Colon (tissue), 2 donors: ENCODE results near the gene SDC3.

Experiments
- FAIRE-seq: peaks from 2 replicates; lab custom pipeline; 2012; peaks lifted over from hg19 to GRCh38; lab: Jason Lieb, UNC
- donor health status: control.
- donor health status: control.

The SDC3 gene

DNA sequence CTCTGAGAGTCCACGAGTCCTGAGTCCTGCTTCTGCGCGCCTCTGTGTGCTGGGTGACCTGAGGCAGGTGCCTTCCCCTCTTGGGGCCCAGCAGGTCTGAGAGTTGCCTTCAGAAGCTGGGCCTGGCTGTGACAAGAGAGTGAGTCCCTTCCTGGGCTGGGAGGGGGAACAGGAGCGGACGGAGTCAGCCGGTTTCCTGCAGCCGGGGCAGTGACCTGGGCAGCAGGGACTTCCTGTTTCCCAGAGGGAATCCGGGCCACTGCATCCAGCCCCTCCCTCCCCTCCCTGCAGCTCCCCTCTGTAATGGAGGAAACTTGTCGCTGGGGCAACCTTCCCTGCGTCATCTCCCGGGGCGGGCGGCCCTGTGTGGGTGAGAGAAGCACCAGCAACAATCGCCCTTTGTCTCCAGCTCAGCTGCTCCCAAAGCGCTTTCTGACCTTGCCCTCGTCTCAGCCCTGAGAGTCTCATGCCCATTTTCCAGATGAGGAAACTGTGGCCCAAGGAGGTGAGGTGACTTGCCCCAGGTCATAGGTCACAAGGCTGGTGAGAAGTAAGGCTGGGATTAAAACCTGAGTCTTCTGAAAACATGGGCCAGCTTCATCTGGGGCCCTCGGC, 61.1 kb downstream of the SDC3 start:
- no peak for FAIRE-seq

DNA sequence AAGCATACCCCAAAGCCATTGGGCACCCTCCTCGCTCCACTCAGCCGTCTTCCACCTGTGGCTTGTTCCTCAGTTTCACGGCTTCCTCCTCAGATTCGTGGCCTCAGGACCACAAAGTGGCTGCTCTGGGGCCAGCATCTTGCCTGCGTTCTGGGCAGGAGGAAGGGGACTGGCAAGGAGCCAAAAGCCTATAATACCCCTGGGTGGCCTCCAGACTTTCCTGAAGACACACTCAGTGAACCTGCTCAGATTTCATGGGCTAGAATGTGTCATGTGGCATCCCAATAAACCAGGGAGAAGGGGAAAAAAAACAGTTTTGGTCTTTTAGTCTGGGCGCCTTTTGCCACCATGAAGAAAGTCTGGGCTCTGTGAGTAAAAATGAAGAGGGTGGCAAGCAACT, 62.0 kb downstream of the SDC3 start:
- no peak for FAIRE-seq

- no peak for FAIRE-seq
Measured at GRCh38 chr1:30845904-30846290, 62.7 kb downstream of the SDC3 start.

- FAIRE-seq = no peak
Measured at GRCh38 chr1:30845237-30845903, 63.2 kb downstream of the SDC3 start.

DNA sequence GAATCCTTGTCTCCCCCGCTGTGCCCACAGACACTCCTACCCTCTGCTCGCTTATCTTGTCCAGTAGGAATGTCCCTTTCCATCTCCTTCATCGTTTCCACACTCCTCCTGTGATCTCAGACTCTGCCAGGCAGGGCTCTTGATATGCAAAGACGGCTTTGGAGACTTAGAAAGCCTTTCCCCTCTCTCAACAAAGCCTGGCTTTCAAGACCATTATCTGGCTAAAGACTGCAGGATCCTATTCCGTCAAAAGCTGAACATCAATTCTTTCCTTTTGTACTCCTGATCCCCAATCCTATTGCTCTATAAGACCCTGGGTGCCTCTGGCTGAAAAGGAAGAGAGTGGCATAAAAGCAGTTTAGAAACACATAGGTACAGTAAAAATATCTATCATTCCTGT, 63.9 kb downstream of the SDC3 start:
- no peak for FAIRE-seq

- FAIRE-seq = no peak
Measured at GRCh38 chr1:30842697-30843354, 65.7 kb downstream of the SDC3 start.

DNA sequence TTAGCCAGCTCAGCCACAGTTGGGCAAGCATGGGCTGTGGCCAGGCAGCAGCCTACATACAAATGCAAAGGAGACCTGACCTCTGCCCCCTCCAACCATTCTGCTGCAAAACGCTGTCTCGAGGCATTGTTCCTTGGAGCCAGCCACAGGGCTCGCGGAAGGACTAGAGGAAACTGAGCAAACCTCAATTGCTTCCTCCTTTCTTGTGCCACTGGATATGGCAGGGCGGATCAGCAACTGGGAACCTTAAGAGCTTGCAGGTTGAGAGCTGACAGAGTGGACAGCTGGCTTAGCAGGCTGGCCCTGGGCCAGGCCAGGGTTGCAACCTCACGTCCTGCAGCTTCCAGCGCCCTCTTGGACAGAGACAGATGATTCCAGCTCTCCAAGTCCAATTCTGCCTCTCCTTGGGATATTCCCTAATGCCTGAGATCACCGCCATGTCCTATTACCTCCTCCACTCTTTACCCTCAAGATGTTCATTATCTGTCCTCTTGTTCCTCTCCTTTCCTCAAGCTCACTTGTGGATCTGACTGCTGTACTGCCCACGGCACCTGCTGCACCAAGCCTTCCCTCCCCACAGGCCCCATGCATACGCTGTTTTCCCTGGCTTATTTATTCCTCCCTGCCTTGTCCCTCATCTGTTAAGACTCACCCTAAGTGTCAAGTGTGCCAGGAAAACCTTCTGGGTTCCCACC, 67.5 kb downstream of the SDC3 start:
- FAIRE-seq = no peak

GRCh38 chr1:30839827-30840359, 68.7 kb downstream of the SDC3 start:
- no peak for FAIRE-seq

GRCh38 chr1:30838996-30839395, 69.6 kb downstream of the SDC3 start:
- no peak for FAIRE-seq

DNA sequence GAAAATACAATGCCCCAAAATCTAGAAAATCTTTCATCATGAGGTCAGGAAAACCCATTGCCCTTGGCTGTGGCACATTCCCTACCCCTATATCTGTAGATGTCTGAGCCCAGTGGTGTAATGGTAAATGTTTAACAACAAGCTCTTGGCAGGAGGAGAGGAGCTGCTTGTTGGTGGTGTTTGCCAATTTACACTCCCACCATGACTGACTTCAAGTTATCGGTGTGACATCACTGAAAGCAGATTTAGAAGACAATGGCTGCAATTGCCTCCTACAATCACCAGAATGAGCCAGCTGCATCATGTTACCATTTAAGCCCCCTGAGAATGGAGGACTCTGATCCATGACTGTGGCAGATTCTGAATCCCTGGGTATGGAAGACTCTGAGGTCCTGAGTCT, 70.9 kb downstream of the SDC3 start:
- no peak for FAIRE-seq

- FAIRE-seq = no peak
Measured at GRCh38 chr1:30834253-30834652, 74.3 kb downstream of the SDC3 start.

- FAIRE-seq = no peak
Measured at GRCh38 chr1:30830537-30830936, 78.0 kb downstream of the SDC3 start.

GRCh38 chr1:30829889-30830288, 78.7 kb downstream of the SDC3 start:
- no peak for FAIRE-seq

- FAIRE-seq = no peak
Measured at GRCh38 chr1:30824736-30825429, 83.7 kb downstream of the SDC3 start.

GRCh38 chr1:30823969-30824735, 84.4 kb downstream of the SDC3 start:
- no peak for FAIRE-seq

DNA sequence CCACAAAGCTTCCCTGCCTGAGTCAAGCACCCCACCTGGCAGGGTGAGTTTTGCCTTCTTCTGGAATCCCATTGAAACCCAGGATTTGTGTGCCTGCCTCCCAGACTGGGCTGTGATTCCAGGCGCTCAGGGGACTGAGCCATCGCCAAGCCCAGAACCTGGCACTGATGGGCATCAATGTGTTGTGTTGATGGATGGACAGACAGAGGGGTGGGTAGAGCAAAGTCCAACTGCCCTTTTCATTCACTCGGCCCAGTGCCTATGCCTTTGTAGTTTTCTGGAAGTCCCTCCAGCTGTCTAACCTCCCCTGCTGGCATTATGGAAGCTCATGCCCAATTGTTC, 85.0 kb downstream of the SDC3 start:
- FAIRE-seq = no peak

- no peak for FAIRE-seq
Measured at GRCh38 chr1:30822966-30823581, 85.5 kb downstream of the SDC3 start.

- FAIRE-seq = no peak
Measured at GRCh38 chr1:30822006-30822405, 86.6 kb downstream of the SDC3 start.

GRCh38 chr1:30820299-30820698, 88.3 kb downstream of the SDC3 start:
- FAIRE-seq = no peak
